Measurements from ENCODE around the gene ALDH1L1. TPM values are rescaled to one million over a fixed set of nuclear protein-coding genes. Genes with fewer than 3 reads are reported as not detected.

Gene ALDH1L1
- total RNA-seq, result 0.44 and 1.3 TPM in 2 replicates

DNA sequence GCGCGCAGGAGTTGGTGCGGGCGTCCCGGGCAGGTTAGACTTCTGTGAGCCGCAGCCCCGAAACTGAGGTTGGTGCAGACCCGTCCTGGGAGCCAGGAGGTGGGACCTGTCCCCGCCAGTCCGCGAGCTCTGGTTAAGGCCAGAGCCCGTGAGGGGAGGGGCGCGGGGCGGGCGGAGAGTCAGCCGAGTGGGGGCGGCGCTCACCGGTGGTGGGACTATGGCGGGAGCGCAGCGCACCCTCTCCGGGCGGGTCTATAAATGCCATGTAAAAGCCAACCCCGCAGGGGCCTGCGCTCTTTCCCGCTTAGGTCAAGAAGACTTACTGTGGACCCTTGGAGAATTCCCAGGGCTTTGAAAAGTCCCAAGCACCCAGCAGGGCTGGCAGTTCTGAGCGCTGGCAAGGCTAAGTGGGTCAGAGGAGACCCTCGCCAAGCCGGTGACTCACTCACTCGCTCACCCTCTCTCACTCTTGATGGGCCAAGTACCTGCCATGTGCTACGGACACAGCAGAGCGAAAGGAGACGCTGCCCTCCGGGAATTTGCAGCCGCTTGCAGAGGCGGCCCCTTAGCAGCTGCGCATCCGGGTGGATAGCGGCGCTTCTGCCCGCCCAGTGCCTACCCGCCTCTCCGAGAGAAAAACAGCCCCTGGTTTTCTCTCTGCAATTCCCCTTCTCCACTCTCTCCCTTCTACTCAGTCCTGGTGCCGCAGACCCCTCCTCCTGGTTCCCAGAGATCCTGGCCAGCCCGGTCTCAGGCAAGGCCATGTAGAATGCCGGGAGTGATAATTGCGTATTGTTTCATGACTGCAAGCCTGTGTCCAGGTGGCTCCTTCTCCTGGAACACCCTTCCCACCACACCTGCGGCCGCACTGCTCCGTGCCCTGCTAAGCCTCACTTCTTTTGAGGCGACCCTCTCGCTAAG is at the start of gene ALDH1L1:
Gene ALDH1L1, minus strand, starts transcription at position 110 of the 921 bp plus-strand sequence. CDS start 19,607 bp downstream, outside the sequence.

DNA sequence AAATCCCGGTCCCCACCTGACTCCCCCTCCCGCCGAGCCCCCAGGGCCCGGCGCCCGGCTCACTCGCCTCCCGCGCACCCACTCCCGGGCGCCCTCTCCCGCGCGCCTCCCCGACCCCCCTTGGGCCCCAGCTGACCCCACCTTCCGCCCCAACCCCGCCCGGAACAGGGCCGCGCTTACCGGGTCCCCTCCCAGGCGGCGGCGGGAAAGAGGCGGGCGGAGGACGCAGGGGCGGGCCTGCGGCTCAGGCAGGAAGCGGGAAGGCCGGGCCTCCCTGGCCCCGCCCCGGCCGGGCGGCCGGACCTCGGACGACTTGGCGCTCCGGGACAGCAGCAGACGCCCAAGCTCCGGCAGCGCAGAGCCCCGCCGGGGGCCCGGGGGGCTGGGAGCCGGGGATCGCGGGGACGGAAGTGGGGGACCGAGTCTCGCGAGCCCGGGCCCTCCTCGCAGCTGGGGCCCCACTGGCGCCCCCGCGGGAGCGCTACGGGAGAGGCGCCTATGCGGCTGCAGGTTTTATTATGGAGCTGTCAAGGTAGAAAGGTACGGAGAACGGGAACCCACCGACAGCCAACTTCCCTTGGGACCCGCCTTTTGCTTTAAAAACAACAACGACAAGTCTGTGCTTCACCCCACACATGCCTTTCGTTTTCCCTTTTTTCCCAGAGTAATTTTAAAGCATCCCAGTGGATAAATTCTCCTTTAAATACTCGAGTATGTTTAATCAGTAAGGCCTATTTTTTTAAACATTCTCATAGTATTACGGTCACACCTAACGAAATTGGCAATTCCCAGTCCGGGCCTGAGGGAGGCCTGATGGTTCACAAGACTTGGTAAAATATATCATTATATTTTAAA is 96.2 kb downstream of the ALDH1L1 start, which contains the start of gene SLC41A3:
Gene SLC41A3, minus strand, starts transcription at position 212 of the 855 bp plus-strand sequence. CDS start 15,905 bp downstream, outside the sequence.

Small RNAs within 50 kb of the gene (small RNA-seq; reads per million reads assigned to genes)
- 0.78 reads per million, percentile 35 among the genes with 10 or more reads in this experiment for gene RNU1-30P (ENCODE audit: low replicate concordance)

Other genes with a start within 250 kb of the ALDH1L1 start
- gene ROPN1B, start 211.4 kb downstream of the ALDH1L1 start, total RNA-seq, result not detected in 2 replicates
- gene SLC41A3, start 96.5 kb downstream of the ALDH1L1 start, total RNA-seq, result 37.8 and 54.7 TPM in 2 replicates
- 0.29 and 2.8 TPM in 2 replicates for gene KLF15, start 176.8 kb upstream of the ALDH1L1 start, total RNA-seq
- gene CFAP100, start 214.3 kb upstream of the ALDH1L1 start, total RNA-seq, result not detected in 2 replicates

Measured in placental pericyte (primary cell).